Ureter (tissue), 1 donor: ENCODE measurements around the gene EMX1. TPM values are rescaled to one million over a fixed set of nuclear protein-coding genes. Genes with fewer than 3 reads are reported as not detected.

Source experiments
- DNase-seq: peaks from one replicate; pipeline ENCODE4 v3.0.0-alpha.2; 2020; ENCODE audit warnings: low spot score
- total RNA-seq: library from RNA; stranded (reverse); gene quantifications from one replicate; pipeline ENCODE4 v1.2.4, GENCODE V29; 2023
- donor health status: DM: yes; HTN: yes; CAD: no.

Gene EMX1
- total RNA-seq, 1 donor from 2014 or later, result not detected

DNA sequence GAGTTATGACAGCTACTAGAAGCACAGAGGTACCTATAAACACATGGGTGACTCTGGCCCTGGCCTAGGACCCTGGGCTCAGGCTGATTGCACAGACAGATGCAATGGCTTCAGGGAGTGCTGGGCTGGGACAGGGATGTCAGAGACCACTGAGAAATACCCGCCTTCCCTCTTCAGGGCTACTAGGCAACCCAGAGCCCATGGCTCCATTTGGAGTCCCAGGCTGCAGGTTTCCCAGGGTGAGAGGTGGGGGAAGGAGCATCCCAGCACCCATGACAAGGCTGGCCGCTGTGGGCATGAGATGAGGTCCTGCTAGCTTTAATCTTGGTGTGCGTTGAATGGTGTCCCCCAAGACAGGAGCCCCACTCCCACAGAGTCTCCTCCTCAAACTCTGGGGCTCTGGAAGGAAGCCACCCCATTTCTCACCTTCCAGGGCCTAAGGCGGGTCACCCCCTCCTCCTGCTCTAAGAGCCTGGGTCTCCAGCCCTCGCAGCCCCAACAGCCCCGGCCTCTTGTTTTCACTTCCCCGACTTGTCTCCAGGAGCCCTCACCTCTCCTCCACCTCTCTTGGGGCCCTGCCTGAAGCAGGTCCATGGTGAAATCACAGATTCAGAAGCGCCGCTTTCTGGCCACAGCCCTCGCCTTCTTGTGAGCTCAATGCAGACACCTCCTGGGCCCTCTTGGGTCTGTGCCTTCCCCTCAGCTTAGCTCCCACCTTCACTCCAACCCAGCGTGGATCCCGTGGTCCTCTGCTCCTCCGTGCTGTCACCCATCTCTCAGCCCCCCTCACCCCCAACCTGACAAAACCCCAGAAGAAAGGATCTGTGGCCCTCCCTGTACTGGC is 41.4 kb downstream of the EMX1 start:
- DNase-seq, result no peak

DNA sequence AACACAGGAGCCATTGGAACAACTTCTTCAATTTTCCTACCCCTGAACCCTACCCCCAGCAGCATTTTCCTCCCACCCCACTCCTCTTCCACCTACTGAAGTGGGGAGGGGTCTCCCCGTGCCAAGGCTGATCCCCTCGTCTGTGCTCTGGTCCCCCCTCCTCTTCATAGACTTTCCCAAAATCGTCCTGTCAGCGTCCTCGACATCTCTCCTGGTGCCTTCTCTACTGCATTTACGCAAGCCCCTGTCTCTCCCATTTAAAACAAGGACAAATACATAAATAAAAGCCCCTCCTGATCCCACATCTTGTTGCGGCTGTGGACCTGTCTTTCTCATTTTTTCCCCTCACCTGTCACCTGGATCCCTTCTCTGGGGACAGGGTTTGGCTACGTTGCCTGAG is 42.2 kb downstream of the EMX1 start:
- no peak for DNase-seq

DNA sequence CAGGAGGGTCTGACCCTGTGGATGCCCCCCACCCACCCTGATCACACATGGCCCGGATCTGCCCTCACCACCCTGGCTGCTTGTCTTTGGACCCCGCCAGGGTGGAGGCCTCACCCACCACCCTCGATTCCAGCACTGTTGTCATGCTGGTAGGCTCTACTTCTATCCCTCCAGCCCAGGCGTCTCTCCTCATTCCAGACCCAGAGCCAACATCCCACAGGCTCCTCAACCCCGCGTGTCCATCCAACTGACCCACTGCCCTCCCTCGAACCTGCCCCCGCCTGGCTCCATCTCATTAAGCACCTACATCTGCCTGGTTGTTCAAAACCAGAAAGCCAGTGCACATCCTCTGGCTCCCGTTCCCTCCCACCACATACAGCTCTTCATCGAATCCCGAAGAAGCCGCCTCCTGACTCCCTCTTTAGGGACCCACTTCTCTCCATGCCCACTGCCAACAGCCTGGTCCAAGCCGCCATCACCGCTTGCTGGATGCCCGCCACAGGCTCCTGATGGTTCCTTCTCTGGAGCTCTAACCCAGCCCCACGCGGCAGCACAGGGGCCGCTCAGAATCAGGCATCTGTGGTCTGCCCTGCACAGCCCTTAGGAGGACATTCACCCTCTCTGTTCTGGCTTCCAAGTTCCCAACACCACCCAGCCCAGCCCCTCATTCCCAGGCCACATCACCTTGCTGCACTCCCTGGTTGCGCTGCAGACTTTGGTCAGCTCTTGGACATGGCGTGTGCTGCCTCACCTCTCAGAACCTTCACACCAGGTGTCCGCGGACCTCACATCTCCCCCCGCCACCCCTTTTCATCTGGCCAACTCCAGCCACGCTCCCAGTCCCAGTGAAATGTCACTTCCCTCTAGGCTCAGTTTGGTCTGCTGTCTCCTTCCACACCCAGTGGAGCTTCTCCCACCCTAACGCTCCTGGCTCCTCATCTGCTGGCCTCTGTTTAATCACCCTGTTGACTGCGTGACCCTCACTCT is 43.0 kb downstream of the EMX1 start:
- DNase-seq, result no peak

DNA sequence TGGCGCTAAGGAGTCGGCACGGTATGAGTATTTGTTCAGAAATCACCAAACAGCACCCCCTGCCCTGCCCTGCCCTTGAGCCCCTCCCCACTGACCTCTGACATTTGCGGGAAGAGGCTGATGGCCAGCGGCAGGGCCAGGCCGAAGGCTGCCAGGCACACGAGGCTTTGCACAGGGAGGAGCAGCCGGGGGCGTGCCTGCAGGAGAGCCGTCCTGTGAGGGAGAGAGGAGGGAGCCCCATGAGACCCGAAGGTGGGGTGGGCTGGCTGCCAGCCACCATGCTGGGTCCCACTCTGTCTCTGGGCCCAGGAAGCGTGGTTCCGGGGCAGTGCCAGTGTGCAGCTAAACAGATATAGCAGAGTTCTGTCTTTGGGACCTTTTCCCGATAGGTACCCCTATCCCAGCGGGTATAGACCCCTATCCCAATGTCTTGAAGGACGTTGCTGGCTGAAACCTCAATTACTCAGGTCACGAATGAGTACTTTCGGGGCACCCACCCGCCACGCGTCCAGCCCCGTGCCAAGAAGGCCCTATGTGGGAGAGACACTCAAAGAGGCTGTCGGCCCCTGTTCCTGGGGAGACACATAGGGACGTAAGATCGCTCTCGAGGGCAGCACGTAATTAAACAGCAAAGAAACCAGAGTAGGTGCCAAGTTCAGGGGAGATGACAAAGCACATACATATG is 43.9 kb downstream of the EMX1 start:
- no peak for DNase-seq

DNA sequence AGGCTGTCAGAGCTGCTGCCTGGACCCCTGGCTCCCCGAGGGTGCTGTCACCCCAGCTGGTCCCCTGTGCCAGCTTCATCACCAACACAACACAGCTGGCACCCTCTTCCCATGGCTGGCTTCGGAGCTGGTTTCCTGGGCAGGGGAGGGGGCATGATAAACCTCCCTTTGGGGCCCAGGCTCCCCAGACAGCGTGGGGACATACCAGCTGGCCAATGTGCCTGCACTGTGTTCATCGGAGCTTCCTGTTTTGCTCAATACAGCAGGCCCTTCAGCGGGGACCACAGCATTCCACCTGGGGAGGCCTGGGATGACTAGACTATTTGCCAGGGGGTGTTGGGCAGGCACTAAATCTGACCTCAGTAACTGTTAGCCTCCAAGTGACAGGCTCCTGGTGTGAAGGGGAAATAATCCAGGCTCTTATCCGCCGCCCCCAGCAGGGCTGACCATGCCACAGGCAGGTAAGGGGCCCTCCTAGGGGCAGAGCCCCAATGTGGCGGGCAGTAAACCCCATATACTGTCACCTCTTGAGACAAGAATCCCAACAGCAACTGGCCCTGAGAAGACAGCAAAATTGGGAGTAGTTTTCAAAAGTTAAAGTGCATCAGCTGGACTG is 44.6 kb downstream of the EMX1 start:
- no peak for DNase-seq

DNA sequence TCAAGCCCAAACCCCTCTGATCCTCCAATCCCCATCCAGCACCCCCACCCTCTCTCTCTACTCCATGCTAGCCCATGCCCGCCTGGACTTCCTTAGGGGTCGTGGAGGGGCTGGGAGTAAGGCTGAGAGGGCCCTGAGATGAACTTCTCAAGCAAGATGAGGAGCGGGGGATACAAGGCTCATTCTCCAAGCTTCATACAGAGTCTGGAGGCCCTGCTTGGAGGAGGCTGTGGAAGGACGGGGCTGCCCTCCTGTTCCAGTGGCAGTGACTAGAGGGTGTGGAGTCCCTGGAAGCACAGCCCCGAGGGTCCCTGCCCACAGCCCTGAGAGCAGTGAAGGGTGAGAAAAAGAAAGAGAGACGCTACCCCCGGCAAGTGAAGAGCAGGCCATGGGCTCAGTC is 45.6 kb downstream of the EMX1 start:
- no peak for DNase-seq

DNA sequence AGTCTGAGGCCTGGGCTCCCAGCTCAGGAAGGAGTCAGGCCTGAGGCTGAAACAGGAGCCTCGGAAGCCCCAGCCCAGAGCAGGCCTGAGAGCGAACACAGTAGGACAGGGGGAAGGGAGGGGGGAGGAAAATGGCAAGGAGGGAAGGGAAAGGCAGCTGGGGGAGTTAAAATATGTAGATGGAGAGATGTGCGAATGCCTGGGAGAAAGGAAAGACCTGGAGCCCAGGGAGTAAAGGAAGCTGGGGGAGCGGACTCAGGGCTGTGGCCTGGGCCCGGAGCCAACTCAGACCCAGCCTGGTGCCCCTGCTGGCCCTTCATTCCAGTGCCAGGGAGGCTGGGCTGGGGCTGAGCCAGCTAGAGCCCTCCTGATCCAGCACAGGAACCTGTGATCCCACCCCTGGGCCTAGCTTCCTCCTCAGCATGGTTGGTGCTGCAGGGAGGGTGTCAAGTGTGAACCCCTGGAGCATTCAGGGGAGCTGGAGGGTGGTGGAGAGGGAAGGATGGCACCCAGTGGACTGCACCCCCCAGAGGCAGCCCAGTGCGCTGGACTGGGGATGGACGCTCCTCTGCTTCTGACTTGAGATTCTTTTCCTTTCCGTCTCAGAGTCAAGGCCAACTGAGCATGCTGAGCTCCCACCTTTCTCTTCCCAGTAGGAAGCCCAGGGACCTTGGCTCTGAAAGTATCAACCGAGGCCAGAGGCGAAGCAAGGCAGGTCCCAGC is 46.3 kb downstream of the EMX1 start:
- DNase-seq, result no peak

DNA sequence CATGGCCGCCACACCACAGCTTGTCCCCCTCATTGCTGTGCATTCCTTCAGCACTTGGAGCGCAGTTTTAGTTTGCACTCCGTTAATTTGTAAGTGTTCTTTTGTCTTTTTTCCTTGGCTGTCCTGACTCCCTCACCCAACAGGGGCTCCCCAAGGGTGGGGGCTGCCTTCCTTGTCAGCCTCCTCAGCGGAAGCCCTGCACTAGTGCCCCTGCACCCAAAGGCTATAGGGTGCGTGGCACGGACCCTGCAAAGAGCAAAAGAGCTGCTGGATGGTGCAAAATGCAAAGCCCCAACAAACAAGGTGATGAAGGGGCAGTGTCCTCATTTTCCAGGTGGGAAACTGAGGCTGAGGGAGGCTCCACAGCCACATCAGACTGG is 46.8 kb downstream of the EMX1 start:
- no peak for DNase-seq

DNA sequence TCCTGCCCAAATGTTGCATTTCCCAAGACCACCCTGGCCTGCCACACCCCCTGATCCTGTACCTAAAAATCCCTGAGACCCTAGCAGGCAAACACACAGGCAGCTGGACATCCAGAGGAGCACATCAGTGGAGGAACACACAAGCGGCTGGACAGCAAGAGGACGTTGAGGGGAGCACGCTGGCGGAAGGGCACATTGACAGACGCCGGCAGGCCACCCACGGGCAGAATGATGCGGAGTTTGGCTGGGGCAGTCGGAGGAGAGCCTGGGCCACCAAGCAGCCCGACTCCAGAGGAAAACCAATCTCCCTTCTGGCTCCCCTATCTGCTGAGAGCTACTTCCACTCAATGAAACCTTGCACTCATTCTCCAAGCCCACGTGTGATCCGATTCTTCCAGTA is 47.7 kb downstream of the EMX1 start:
- no peak for DNase-seq

DNA sequence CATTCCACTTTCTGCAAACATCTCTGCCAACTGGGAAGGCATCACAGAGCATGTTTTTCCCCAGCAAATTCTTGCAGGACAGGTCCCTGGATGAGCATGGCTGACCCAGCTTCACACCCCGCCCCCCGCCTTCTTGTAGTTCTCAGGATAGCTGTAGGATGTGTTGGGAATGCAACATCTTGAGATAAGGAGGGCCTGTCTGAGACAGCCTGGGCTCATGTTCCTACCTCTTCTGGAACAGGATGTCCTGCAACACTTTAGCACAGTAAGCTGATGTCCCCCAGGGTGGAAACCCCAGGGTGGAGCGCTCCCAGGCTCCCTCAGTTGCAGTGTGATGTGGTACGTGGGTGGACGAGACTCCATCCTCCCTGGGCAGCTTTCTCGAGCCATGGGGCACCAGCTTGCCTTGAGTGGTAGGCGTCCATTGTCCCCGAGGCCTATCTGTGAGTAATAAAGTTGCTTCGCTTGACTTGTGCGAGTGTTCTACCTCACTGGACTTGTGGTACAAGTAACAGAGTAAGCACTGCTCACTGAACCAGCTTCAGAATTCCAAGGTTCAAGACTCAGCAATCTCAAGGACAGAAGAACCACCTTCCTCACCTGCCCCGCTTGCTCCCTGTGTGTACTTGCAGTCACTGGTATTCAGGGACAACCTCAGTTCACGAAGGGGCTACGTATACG is 48.6 kb downstream of the EMX1 start:
- DNase-seq, result no peak

DNA sequence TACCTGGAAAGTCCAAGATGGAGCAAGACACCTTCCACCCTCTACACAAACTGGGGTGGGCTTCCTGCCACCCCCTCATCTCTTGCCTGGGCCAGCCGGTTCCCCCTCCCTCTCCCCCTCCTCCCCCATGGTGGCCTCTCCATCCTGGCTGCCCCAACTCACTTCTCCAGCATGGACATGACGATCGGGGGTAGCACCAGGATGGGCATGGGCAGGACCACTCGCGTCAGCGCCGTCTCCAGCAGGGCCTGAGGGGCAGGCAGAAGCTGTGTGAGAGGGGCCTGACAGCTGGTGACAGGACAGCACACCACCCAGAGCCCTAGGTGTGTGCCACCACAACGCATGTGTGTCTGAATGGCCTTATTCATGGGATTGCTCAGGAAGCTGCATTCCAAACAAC is 51.0 kb downstream of the EMX1 start:
- no peak for DNase-seq

DNA sequence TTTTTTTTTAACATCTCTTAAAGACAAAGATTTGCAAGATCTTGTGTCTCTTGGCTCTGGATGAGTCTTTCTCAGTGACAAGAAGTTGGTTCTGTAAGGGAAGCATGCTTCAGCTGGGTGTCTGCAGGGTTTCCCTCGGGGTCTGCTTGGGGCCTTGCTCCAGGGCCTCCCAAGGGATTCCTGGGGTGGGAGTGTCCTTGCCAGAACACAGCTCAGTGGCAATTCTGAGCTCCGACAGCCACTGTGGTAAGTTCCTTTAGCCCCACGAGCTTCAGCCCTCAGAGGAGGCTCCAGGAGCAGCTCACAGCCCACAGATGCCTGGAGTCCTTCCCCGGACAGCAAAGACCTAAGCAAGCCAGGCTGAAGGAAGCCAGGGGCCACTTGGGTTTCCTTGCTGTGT is 52.4 kb downstream of the EMX1 start:
- no peak for DNase-seq

DNA sequence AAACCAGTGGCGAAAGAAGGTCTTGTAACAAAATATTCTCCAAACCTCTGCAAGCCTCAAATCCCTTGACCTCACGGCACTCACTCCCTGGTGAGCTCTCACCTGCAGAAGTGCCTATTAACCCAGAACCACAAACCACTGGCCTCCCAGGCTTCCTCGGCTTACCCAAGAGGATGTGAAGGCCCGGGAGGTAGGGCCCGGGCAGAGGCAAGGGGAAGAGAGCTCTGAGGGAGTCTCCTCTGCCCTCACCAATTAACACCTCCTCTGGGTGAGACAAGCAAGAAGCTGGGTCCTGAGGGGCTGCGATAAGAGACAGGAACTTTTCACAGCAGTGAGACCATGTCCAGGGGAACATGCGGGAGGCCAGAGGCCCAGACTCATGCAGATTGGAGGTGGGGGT is 53.7 kb downstream of the EMX1 start:
- DNase-seq, result no peak

DNA sequence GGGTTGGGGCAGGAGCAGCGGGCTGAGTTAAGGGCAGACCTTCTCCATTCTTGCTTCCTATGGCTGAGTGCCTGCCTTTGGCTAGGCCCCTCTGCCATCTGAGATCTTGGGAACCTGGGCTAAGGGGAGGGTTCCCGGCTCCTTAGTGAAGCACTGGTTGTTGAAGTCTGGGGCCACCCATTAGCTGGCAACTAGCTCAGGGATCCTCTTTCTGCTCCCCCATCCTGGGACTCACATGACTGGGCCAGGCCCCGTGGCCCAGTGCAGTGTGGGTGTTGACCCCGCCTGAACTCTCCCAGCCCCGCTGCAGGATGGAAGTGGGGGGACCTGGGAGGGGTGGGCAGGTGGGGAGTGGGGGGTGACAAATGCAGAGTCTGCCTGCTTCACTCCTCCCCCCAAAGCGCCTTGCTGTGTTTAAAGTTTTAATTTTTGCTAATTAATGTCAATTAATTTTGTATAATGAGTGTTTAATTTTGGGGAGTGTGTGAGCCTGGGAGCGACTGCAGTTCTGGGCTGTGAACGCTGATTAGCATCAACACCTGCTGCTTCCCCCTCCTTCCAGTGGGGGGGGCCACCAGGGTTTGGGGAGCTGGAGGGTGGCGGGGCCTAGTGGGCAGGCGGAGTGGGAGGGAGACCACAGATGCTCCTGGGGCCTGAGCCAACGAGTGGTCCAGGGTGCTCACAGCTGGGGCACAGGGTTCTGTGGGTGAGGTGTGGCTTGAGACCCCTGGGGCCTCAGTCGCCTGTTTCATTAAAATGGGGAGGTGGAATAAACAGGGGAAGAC is 55.2 kb downstream of the EMX1 start:
- no peak for DNase-seq

DNA sequence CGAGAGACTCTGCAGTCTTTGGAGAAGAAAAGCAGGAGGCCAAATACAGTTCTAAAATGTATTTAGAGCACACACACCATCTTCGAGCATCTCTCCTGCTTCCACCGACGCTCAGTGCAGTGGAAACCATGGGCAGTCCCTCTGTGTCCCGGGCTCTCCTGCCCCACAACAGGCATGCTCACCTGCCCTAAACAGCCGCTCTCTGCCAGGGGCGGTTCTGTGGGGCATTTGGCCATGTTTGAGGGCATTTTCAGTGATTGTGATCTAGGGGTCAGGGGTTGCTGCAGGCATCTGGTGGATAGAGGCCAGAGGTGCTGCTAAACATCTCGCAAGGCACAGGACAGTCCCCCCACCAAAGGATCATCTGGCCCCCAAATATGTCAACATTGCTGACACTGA is 55.8 kb downstream of the EMX1 start:
- no peak for DNase-seq

DNA sequence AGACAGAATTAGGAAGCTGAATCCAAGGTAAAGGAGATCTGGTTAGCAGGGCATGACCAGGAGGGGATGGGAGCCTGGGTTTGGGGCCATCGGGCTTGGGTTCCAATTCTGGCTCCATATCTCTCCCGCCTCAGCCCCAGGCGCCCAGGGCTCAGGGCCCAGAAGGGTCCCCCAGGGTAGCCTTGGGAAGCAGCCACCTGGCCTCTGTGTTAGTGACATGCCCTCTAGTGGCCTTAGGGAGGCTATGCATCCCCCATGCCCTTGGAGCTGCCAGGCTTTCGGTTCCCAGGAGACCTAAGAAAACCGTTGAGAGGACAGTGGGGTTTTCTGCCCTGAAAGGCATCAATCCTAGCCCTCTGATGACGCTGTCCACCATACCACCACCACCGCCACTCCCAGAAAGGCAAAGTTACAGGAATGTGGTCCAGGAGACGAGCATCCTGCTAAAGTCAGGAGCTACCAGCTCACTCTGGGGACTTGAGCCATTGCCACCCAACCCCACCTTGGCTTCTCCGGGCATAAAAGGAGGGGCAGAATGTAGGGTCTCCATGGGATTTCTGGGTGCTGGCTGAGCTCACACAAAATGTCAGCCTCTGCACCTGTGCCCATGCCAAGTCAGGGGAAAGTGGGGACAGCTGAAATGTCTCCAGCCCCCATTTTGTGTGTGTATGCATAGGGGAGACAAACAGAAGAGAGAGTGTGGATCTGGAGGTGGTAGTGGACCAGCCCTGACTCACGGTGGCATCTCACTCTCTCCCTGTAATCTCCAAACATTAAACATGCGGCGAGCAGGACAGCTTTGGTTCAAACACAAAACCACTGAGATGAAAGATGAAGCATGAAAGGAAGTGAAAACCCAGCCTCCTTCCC is 56.5 kb downstream of the EMX1 start:
- no peak for DNase-seq

DNA sequence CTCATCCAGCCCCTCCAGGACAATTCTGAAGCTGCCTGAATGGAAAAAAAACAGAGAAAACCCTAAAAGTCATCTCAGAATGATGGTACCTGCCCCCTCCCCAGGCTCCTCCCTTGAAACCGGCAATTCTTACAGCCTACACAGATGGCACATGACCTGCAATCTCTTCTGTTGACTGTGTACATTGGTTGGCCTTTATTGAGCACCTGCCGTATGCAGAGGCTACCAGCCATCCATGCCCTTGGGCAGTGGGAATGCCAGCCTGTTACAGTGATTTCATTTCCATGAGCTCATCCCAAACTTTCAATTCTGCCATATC is 57.1 kb downstream of the EMX1 start:
- no peak for DNase-seq

DNA sequence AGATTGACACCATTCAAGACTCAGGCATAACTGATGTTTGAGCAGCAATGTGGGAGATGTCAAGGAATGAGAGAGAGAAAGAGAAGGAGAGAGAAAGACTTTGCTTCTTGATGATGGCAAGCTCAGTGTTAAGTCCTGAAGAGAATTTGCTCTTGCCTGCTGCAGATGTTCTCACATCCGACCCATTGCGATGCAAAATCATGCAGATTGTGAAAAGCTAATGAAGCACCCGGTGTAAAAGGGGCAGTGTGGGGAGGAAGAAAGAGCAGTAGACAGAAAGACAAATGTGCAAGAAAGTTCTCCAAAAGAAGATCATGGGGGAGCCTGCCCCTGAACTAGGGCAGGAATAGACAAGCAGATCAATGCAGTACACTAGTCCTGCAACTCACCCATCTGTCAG is 57.7 kb downstream of the EMX1 start:
- no peak for DNase-seq

DNA sequence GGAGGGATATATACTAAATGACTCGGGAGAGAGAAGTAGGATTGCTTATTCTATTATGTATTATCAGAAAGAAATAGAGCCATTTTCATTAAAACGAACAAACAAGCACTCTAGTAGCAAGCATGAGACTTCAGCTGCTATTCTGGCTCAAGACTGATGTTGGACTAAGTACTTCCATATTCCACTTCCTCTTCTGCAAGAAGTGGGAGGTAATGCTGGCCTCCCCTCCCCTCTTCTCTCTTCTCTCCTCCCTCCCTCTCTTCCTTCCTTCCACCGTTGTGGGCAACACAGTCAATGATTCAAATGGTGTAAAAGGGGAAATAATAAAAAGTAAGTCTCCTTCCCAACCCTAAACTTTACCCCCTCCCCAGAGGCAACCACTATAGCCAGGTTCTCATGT is 62.6 kb downstream of the EMX1 start:
- no peak for DNase-seq
